ENCODE data around the gene BICRA.
"Not testable (repeated sequence)": the region's sequence is repeated elsewhere in the genome, so short reads cannot be mapped to it uniquely, and the experiment has no call there.

BICRA gene

GRCh38 chr19:47746129-47746528 is 137.2 kb downstream of the BICRA start:
- FAIRE-seq, result not testable (repeated sequence)

DNA sequence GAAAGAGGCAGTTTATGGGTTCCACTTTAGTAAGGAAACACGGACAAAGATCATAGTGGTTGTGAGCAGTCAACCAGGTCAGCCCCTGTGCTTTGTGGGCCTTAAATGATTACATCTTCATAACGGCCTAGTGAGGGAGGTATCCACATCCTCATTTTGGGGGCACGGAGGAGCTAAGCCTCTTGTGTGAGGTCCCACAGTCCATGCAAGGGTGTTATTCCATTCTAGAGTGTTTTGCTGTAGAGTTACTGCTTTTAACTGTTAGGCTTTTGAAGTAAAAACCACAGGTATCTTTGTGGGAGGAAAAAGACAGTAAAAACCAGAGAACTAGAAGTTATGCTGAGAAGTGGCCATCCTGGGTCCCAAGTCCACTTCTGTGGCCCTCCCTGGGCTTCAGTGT is 140.4 kb downstream of the BICRA start:
- no peak for DNase-seq (ENCODE audit: low spot score)
- FAIRE-seq, result no peak

More at GRCh38 chr19:47746129-47746528, 137.2 kb downstream of the BICRA start:
- DNase-seq (ENCODE audit: low spot score), result not testable (repeated sequence)

GRCh38 chr19:47750752-47751151 is 141.8 kb downstream of the BICRA start:
- DNase-seq (ENCODE audit: low spot score) (no peak), FAIRE-seq (no peak)

DNA sequence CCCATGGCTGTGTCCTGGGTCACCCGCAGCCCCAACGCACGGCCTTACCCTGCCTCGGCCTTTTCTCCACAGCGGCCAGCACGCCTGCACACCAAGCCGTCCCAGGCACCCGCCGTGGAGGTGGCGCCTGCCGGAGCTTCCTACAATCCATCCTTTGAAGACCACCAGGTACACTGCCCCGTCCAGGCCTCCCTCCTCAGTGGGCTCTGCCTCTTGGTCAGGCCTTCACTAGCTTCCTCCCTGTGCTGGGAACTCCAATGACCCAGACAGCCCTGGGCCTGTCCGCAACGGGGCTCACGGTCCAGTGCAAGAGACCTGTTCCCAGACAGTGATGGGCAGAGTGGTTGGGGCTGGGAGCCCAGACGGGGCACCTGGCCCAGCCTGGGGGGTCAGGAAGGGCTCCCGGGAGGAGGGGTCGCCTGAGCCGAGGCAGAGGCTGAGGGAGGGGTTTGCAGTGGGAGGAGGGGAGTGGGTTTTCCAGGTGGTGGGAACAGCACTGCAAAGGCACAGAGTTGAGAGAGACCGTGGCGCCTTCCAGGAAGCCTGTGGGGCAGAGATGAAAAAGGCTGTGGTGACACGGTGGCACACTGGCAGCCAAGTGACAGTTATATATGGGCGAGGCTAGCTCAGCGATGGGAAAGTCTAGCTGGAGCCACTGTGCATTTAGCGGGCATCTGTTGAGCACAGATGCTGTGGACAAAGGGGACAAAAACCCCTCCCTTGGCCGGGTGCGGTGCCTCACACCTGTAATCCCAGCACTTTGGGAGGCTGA is 143.7 kb downstream of the BICRA start:
- FAIRE-seq (no peak), DNase-seq (ENCODE audit: low spot score) (no peak)
